ENCODE measurements around the gene USP43.
"Not testable (repeated sequence)": the region's sequence is repeated elsewhere in the genome, so short reads cannot be mapped to it uniquely, and the experiment has no call there.

Gene USP43, protein sequence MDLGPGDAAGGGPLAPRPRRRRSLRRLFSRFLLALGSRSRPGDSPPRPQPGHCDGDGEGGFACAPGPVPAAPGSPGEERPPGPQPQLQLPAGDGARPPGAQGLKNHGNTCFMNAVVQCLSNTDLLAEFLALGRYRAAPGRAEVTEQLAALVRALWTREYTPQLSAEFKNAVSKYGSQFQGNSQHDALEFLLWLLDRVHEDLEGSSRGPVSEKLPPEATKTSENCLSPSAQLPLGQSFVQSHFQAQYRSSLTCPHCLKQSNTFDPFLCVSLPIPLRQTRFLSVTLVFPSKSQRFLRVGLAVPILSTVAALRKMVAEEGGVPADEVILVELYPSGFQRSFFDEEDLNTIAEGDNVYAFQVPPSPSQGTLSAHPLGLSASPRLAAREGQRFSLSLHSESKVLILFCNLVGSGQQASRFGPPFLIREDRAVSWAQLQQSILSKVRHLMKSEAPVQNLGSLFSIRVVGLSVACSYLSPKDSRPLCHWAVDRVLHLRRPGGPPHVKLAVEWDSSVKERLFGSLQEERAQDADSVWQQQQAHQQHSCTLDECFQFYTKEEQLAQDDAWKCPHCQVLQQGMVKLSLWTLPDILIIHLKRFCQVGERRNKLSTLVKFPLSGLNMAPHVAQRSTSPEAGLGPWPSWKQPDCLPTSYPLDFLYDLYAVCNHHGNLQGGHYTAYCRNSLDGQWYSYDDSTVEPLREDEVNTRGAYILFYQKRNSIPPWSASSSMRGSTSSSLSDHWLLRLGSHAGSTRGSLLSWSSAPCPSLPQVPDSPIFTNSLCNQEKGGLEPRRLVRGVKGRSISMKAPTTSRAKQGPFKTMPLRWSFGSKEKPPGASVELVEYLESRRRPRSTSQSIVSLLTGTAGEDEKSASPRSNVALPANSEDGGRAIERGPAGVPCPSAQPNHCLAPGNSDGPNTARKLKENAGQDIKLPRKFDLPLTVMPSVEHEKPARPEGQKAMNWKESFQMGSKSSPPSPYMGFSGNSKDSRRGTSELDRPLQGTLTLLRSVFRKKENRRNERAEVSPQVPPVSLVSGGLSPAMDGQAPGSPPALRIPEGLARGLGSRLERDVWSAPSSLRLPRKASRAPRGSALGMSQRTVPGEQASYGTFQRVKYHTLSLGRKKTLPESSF

DNA sequence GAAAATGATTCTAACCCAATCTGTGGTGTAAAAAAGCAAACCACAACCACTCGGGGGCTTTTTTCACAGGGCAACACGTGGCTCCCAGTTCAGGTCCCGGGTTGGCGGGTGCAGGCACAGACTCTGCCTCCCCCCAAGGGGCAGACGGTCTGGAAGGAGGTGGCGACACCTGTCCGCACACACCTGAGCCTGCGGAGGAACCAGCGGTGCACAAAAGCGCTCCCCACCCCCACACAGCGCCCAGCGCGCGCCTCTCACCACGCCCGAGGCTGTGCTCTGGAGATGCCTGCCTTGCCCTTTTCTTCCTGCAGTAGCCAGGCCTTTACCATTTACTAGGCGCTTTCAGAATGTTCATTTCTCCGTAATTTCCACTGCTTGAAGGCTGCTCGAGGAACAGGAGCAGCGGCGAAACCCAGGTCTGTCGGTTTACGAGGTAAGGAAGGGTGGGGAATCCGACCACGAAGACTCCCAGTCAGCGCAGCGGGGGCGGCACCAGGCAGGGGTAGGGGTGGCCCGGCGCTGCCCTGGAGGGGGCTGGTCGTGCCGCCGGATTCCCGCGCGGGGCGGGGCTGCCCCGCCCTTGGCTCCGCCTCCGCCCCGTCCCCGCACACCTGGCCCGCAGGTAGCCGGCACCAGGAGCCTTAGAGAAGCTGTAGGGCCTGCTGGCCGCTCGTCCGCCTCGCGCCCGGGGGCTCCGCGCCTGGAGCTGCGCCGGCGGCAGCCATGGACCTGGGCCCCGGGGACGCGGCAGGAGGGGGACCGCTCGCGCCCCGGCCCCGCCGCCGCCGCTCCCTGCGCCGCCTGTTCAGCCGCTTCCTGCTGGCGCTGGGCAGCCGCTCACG, at the start of gene USP43:
Gene USP43 (plus strand): TSS at position 608 of the 842 bp plus-strand sequence. CDS start 116 bp downstream, at position 724.
- DNase-seq: no peak

DNA sequence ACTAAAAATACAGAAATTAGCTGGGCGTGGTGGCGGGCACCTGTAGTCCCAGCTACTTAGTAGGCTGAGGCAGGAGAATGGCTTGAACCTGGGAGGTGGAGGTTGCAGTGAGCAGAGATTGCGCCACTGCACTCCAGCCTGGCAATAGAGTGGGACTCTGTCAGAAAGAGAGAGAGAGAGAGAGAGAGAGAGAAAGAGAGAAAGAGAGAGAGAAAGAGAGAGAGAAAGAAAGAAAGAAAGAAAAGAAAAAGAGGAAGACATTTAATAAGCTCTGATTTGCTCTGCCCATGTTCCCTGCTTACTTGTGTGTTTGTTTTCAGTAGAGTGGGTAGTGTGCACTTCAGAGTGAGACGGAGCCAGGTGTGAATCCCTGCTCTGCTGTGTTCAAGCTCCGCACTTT, 47.7 kb upstream of the USP43 start:
- not testable (repeated sequence) for DNase-seq

DNA sequence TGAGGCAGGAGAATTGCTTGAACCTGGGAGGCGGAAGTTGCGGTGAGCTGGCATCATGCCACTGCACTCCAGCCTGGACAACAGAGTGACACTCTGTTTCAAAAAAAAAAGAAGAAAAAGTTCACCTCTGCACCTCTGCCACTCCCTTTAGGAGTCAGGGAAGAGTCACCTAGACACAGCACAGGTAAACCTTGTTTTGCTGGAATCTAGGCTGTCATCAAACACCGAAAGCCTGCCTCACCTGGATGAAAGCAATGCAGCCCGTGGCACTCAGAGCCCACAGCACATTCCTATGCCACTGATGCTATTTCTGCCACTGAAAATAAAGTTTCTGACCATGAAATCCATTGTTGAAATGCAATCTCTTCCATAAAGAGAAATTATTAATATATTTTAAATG, 46.7 kb upstream of the USP43 start:
- DNase-seq: no peak

DNA sequence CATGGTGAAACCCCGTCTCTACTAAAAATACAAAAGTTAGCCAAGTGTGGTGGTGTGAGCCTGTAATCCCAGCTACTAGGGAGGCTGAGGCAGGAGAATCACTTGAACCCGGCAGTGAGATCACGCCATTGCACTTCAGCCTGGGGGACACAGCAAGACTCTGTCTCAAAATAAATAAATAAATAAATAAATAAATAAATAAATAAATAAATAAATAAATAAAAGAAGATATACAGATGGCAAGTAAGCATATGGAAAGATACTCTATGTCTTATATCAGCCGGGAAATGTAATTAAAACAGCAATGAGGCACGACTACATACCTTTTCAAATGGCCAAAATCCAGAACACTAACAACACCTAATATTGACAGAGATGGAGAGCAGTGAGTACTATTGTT, 40.7 kb upstream of the USP43 start:
- DNase-seq: not testable (repeated sequence)

DNA sequence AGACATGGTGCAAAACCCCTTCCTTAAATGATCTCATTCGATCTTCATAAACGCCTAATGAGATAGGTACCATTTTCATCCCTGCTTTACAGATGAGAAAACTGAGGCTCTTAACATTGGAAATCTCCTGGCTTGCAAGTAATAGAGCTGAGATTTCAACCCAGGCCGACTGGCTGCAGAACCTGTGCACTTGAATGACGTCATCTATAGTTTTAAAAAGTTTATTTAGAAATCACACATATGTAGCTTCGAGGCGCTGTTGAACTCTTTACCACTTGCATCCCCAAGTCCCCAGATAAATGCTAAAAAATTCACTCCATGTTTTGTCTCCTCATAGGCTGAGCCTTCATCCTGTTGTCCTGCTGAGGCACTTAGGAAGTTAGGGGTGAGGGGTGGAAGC, 38.9 kb upstream of the USP43 start:
- DNase-seq: no peak

DNA sequence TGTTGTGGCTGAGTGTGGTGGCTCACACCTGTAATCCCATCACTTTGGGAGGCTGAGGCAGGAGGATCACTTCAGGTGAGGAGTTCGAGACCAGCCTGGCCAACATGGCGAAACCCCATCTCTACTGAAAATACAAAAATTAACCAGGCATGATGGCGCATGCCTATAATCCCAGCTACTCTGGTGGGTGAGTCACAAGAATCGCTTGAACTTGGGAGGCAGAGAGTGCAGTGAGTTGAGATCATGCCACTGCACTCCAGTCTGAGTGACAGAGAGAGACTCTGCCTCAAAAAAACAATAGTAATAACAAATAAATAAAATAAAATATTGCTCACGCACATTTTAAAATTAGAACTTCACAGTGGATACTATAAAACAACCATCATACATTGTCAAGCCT, 38.3 kb upstream of the USP43 start:
- not testable (repeated sequence) for DNase-seq

DNA sequence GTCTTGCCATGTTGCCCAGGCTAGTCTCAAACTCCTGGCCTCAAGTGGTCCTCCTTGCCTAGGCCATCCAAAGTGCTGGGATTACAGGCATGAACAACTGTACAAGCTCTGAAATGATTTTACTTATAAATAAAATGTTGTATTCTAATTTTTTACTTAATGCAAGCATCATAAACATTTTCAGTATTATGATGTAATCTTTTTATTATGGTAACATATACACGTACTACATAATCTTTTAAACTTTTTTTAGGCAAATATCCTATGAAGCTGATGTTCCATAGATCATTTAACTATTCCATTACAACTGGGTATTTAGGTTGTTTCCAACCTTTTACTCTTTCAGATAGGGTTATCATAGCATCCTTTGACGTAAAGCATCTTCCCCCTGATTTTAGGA, 33.8 kb upstream of the USP43 start:
- no peak for DNase-seq

DNA sequence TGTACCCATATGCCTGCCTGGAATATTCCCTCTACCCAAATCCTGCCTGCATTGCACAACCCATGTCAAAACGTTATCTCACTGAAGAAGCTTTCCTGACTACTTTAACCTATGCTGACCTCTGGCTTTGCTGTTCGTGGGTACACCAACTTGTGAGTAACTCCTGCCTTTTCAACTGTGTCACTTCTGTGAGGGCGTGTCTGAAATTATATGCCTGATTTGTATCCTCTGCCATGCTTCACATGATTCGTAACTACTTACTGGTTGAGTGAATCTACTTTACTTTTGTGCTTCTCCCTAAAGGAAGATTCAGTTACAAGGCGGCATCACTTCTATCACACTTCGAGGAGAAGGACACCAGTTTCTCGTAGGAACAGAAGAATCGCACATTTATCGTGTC, 33.3 kb upstream of the USP43 start:
- DNase-seq: no peak

DNA sequence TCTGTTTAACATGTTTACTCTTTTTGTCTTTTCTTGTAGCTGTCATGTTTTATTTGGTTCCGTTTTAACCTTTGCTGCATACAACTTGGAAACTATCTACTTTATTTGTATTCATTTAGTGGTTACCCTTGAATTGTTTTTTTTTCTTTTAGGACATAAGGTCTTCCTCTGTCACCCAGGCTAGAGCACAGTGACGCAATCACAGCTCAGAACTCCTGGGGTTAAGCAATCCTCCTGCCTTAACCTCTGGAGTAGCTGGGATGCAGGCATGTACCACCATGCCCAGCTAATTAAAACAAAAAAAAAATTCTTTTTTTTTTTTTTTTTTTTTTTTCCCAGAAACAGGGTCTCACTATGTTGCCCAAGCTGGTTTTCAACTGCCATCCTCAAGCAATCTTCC, 29.8 kb upstream of the USP43 start:
- no peak for DNase-seq

DNA sequence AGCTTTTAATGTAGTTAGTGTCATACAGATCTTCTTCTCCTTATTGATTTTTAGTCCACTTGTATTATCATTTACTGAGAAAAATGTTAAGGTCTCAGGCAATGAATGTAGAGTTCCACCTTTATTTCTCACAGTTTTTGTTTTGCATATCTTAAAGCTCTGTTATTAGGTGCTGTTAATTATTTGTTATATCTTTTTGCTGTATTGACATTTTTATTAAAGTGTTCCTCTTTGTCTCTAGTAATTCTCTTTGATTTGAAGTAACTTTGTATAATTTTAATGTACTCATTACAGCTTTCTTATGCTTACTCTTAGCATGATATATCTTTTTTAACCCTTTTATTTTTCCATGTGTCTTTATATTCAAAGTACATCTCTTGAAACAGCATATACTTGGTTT, 22.4 kb upstream of the USP43 start:
- DNase-seq: no peak

DNA sequence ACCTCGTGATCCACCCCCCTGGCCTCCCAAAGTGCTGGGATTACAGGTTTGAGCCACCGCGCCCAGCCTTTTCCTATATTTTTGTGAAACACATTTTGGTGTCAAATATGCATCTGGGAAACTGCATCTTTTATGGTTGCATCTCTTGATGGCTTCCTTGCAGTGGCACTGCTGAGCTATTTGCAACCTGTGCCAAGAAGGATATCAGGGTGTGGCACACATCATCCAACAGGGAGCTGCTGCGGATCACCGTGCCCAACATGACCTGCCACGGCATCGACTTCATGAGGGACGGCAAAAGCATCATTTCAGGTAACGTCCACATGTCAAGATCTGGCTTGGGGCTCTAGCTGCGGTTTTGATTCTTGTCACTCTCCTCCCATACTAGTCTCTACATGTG, 16.8 kb upstream of the USP43 start:
- DNase-seq: no peak

DNA sequence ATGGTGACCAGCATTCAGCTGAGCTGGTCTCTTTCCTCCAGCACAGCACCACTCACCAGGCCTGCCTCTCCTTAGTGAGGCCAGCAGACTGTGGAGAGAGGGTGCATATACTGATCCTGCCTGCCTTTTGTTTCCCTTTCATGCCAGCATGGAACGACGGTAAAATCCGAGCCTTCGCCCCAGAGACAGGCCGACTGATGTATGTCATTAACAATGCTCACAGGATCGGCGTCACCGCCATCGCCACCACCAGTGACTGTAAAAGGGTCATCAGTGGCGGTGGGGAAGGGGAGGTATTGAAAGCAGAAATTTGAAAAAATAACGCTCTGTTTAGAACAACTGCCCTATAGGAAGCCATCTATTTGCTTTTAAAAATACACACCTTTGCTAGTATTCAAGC, 12.6 kb upstream of the USP43 start:
- DNase-seq: no peak

DNA sequence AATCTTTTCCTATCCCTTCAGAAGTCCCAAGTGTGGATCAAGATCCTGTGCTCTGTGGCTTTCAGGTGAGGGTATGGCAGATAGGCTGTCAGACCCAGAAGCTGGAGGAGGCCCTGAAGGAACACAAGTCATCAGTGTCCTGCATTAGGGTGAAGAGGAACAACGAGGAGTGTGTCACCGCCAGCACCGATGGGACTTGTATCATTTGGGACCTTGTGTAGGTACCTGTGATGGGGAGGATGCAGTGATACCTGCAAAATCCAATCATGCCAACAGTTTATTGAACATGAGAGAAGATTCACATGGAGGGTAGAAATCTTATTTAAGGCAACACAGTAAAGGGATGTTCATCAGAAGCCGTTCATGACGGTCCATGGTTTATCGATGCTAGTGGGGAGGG, 10.0 kb upstream of the USP43 start:
- DNase-seq: no peak

DNA sequence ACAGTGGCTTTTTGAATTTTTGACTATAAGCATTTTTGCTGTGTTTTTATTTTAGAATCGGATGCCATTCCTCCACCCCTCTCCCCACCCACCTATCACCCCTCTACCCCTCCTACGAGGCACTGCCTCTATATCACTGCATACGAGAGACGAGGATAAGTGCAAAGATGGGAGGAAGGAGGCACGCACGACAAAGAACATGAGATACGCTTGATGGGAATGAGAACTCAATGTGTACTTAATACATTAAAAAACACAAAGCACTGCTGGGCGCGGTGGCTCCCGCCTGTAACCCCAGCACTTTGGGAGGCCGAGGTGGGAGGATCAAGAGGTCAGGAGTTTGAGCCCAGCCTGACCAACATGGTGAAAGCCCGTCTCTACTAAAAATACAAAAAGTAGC, 8.8 kb upstream of the USP43 start:
- no peak for DNase-seq

DNA sequence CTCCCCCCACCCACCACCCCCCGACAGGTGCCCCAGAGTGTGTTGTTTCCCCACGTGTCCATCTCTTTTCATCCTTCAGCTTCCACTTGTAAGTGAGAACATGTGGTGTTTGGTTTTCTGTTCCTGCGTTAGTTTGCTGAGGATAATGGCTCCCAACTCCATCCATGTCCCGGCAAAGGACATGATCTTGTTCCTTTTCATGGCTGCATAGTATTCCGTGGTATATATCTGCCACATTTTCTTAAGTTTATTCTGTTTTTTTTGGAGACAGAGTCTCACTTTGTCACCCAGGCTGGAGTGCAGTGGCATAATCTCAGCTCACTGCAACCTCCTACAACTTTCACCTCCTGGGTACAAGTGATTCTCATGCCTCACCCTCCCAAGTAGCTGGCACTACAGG, 4.9 kb upstream of the USP43 start:
- not testable (repeated sequence) for DNase-seq

DNA sequence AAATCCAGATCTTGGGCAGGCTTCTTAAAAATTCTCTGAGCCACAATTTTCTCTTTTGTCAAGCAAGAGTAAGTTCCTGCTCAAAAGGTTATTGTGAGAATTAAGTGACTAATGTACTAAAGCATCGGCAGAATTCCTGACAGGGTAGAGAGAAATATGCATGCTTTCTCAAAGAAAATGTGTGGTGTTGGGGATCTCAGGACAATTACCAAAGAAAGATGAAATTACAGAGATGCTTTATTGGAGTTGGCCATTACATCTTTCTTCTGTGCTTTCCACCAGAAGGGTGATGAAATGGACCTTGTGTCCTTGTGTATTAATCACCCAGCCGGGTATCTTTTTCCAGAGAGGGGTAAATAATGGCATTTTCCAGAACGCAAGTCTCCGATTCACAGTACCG, 1.7 kb upstream of the USP43 start:
- no peak for DNase-seq

DNA sequence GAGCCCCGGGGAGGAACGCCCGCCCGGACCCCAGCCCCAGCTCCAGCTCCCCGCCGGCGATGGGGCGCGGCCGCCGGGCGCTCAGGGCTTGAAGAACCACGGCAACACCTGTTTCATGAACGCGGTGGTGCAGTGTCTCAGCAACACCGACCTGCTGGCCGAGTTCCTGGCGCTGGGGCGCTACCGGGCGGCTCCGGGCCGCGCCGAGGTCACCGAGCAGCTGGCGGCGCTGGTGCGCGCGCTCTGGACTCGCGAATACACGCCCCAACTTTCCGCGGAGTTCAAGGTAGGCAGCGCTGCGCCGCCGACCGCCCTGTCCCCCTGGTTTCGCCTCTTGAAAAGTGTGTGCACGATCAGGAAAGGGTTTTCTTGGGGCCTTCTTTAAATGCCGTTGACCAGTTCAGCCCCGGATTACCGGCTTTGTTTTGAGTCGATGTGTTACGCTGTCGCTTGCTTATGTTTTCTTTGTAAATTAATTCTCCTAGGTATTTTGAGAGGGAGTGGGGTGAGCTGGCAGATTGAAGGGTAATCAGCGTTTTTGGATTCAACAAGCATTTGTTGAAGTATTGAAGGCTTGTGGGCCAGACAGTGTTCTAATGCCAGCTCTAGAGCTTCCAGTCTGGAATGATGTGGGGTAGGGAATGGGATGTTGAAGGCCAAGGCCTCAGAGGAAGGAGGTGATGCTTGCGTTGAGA, 681 bp downstream of the USP43 start:
- DNase-seq: no peak

DNA sequence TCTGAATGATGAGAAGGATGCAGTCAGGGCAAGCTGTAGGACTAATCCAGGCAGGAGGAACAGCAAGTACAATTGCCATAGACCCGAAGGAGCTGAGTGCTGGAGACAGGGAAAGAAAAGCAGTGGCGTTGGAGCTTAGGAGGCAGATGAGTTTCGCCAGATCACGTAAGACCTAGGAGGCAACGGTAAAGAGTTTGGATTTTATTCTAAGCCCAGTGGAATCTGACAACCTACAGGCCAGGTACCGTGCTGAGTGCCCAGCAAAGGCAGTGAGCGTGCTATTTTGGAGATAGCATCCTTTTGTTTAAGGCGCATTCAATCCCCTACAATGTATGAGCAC, 1.2 kb downstream of the USP43 start:
- DNase-seq: no peak

DNA sequence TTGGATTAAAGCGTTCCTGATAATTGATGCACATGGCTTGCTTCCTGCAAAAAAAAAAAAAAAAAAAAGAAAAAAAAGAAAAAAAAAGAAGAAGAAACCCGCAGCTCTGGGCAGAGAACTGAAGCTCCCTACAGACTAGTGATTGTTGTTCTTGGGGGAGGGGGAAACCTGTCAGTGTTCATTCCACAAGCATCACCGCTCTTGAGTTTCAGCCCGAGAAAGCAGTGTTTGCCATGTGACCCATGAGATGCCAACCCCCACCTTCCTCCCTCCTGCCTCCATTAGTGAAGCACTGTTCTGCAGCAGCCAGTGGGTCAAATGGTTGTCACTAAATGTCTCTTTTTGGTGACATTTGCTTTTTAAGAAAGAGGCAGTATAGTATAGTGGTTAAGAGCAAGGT, 1.7 kb downstream of the USP43 start:
- no peak for DNase-seq

DNA sequence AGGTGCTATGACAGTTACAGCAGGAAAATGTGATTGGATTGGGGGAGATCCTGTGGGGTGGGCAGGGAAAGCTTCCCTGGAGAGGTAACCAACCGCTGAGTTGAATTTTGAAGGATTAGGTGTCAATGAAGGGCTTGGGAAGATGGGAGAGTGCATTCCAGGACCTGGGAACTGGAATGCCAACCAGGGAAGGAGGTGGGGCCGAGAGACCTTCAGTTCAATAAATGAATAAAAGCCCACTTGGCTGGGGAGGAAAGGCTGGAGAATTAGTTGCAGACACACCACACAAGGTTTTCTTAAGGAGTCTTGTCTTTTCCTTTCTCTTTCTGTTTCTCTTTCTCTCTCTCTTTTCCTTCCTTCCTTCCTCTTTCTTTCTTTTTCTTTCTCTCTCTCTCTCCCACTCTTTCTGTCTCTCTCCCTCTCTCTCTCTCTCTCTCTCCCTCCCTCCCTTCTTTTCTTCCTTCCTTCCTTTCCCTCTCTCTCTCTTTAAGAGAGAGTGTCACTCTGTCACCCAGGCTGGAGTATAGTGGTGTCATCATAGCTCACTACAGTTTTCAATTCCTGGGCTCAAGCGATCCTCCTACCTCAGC, 3.3 kb downstream of the USP43 start:
- DNase-seq: no peak

DNA sequence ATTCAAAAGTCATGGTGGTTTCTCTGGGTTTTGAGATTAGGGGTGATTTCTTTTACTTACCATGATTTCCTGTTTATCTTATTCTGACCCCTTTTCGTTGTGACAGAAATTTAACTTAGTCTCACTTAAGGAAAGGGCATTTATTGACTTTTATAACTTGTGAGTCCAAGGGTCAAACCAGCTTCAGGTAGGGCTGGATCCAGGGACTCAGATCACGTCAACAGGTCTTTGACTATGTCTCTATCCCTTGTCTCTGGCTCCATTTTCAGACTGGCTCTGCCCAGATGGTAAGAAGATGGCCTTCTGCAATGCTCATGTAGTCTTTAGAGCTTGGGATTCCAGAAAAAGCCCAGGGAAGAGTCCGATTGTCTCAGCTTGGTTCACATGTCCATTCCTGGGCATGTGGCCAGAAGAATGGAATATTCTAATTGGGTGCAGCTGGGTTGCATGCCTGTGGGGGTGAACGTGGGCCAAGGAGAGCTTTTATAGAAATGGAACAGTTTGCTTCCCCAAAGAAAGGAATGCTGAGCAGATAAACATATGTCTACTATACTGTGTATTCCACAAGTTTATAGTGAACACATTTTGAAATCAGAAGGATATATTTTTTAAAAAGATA, 13.4 kb downstream of the USP43 start:
- no peak for DNase-seq
